Right atrium auricular region (tissue), 2 donors: ENCODE data around the gene CECR2. TPM values are rescaled to one million over a fixed set of nuclear protein-coding genes. Genes with fewer than 3 reads are reported as not detected.

ENCODE experiments used
- DNase-seq: peaks from one replicate; pipeline ENCODE4 v3.0.0-alpha.2; 2019; ENCODE audit warnings: low spot score
- H3K27ac ChIP-seq, 2 donors: fragments of 200-600 bp; sonication (generic); 1 replicate in 1 of 2; 2 replicates in 1 of 2; pipeline ENCODE4 v1.5.1; 2016 to 2019
- H3K27me3 ChIP-seq, 2 donors: fragments of 200-600 bp; sonication (generic); one replicate each; pipeline versions ENCODE4 v1.5.1 to v1.6.0; 2017 to 2019
- H3K36me3 ChIP-seq: fragments of 200-600 bp; sonication (generic); one replicate; pipeline ENCODE4 v1.5.1; 2016
- H3K4me1 ChIP-seq, 2 donors: fragments of 200-600 bp; sonication (generic); one replicate each; pipeline versions ENCODE4 v1.5.1 to v1.6.0; 2017 to 2019
- H3K4me3 ChIP-seq, 2 donors: fragments of 200-600 bp; sonication (generic); 1 replicate in 1 of 2; 2 replicates in 1 of 2; pipeline ENCODE4 v1.5.1; 2017 to 2019; ENCODE audit warnings: mild to moderate bottlenecking in 1 of 2, moderate library complexity in 1 of 2
- H3K9me3 ChIP-seq, 2 donors: fragments of 200-600 bp; sonication (generic); one replicate each; pipeline ENCODE4 v1.5.1; 2019
- CTCF ChIP-seq, 2 donors: fragments of 200-600 bp; sonication (generic); IDR thresholded peaks; one replicate each; pipeline ENCODE4 v1.5.1; 2019; ENCODE audit warnings: antibody characterized with exemption in 2 of 2
- total RNA-seq, 2 donors: library from RNA; depleted of rRNA; stranded (reverse); fragments of >200 nt; gene quantifications; one replicate each; pipeline ENCODE4 v1.1.0, GENCODE V29; 2016

CECR2 gene
- total RNA-seq, 2 donors from 2014 or later: 4.0 to 4.8 TPM

- DNase-seq: no peak
- Histone ChIP-seq H3K4me3 (no peak overlapping the region), H3K27me3 (no peaks in the 10 kb centered on the region), H3K9me3 (no peaks in the 10 kb centered on the region), H3K27ac (no peak overlapping the region), H3K4me1 (no peaks in the 10 kb centered on the region), H3K36me3 (no peaks in the 10 kb centered on the region)
- TF ChIP-seq CTCF (IDR thresholded peaks at IDR 0.05): no peak
Measured at GRCh38 chr22:17343766-17344165, 25.5 kb upstream of the CECR2 start.

GRCh38 chr22:17346578-17346977 is 22.7 kb upstream of the CECR2 start:
- H3K4me1 ChIP-seq: no peaks in the 10 kb centered on the region
- no peak for DNase-seq
- H3K4me3 ChIP-seq: no peak overlapping the region
- no peaks in the 10 kb centered on the region for H3K36me3 ChIP-seq
- H3K9me3 ChIP-seq: no peaks in the 10 kb centered on the region
- no peak for TF ChIP-seq CTCF (IDR thresholded peaks at IDR 0.05)
- H3K27me3 ChIP-seq: no peaks in the 10 kb centered on the region
- no peak overlapping the region for H3K27ac ChIP-seq

- H3K27me3 ChIP-seq: no peaks in the 10 kb centered on the region
- DNase-seq: no peak
- H3K4me3 ChIP-seq: no peak overlapping the region
- no peaks in the 10 kb centered on the region for H3K9me3 ChIP-seq
- no peaks in the 10 kb centered on the region for H3K36me3 ChIP-seq
- H3K27ac ChIP-seq: no peak overlapping the region
- H3K4me1 ChIP-seq: no peaks in the 10 kb centered on the region
- no peak for TF ChIP-seq CTCF (IDR thresholded peaks at IDR 0.05)
Measured at GRCh38 chr22:17347724-17348123, 21.5 kb upstream of the CECR2 start.

GRCh38 chr22:17348464-17349103 is 20.7 kb upstream of the CECR2 start:
- H3K36me3 ChIP-seq: no peaks in the 10 kb centered on the region
- no peaks in the 10 kb centered on the region for H3K9me3 ChIP-seq
- no peak for TF ChIP-seq CTCF (IDR thresholded peaks at IDR 0.05)
- DNase-seq: no peak
- no peak overlapping the region for H3K4me3 ChIP-seq
- H3K27ac ChIP-seq: no peak overlapping the region
- H3K4me1 ChIP-seq: no peaks in the 10 kb centered on the region
- no peaks in the 10 kb centered on the region for H3K27me3 ChIP-seq

- H3K36me3 ChIP-seq: no peaks in the 10 kb centered on the region
- no peaks in the 10 kb centered on the region for H3K4me1 ChIP-seq
- no peak overlapping the region for H3K4me3 ChIP-seq
- H3K27ac ChIP-seq: no peak overlapping the region
- no peak for TF ChIP-seq CTCF (IDR thresholded peaks at IDR 0.05)
- no peaks in the 10 kb centered on the region for H3K27me3 ChIP-seq
- DNase-seq: no peak
- H3K9me3 ChIP-seq: no peaks in the 10 kb centered on the region
Measured at GRCh38 chr22:17349172-17349571, 20.1 kb upstream of the CECR2 start.

- TF ChIP-seq CTCF (IDR thresholded peaks at IDR 0.05): no peak
Measured at GRCh38 chr22:17350292-17350691, 19.0 kb upstream of the CECR2 start.

More at GRCh38 chr22:17350292-17350691, 19.0 kb upstream of the CECR2 start:
- H3K4me1 ChIP-seq: no peaks in the 10 kb centered on the region
- no peak overlapping the region for H3K4me3 ChIP-seq
- H3K9me3 ChIP-seq: no peaks in the 10 kb centered on the region
- no peaks in the 10 kb centered on the region for H3K27me3 ChIP-seq
- H3K36me3 ChIP-seq: no peaks in the 10 kb centered on the region
- no peak overlapping the region for H3K27ac ChIP-seq
- no peak for DNase-seq
